M059J (cell line): ENCODE results near the gene SLC12A4. TPM values are rescaled to one million over a fixed set of nuclear protein-coding genes. Genes with fewer than 3 reads are reported as not detected.
A peak's percentile ranks its signal among the peaks of the same experiment; 100 is the strongest.
"Not testable (repeated sequence)": the region's sequence is repeated elsewhere in the genome, so short reads cannot be mapped to it uniquely, and the experiment has no call there.

ENCODE experiments used
- DNase-seq: peaks from one replicate; pipeline ENCODE4 v3.0.0-alpha.2; 2012; ENCODE audit warnings: low read depth
- total RNA-seq: library from RNA; depleted of rRNA; stranded (reverse); fragments of >200 nt; shearing (Covaris generic); gene quantifications from 2 replicates; pipeline ENCODE4 v1.2.3, GENCODE V29; 2014

The SLC12A4 gene
- total RNA-seq, 1 experiment from 2014 or later: 30.7 TPM

DNA sequence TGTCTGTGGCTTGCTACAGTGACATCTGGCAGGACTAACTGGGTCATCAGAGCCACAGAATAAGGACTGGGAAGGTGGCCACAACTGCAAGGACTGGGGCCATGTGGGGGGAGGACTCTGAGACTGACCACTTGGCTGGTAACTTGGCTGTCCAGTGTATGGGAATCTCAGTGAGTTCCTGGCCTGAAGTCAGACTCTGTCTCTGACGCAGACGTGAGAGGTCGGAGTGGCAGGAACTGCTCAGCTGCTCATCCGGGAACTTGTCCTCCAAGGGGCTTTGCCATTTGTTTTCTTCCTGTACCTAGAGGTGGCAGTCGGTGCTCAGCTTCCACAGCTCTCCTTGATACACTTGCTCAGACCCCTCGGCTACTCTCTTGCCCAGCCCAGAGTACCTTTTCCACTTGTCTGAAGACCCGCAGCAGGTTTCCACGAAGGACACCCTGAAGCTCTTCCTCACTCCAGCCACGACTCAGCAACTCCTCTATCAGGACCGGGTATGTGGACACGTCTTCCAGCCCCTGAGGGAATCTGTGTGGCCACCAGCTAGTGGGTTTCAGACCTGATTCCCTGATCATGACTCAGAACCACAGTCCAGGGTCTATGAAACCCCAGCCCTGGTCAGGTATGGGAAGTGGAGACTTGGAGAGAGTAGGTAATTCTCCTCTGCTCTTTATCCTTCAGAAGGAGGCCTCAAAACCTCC is 19.2 kb upstream of the SLC12A4 start:
- DNase-seq: peak; percentile 89

DNA sequence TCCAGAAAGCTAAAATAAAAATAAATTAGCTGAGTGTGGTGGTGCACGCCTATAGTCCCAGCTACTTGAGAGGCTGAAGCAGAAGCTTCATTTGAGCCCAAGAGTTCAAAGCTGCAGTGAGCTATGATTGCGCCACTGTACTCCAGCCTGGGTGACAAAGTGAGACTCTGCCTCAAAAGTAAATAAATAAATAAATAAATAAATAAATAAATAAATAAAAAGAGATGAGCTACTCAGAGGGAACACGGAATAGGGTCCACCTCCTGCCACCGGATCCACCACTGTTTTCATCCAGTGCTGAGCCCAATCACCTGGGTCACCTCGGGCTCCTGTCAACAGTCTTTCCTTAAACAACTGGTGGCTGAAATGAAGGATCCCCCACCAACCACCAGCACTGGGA is 18.5 kb upstream of the SLC12A4 start:
- DNase-seq: no peak

DNA sequence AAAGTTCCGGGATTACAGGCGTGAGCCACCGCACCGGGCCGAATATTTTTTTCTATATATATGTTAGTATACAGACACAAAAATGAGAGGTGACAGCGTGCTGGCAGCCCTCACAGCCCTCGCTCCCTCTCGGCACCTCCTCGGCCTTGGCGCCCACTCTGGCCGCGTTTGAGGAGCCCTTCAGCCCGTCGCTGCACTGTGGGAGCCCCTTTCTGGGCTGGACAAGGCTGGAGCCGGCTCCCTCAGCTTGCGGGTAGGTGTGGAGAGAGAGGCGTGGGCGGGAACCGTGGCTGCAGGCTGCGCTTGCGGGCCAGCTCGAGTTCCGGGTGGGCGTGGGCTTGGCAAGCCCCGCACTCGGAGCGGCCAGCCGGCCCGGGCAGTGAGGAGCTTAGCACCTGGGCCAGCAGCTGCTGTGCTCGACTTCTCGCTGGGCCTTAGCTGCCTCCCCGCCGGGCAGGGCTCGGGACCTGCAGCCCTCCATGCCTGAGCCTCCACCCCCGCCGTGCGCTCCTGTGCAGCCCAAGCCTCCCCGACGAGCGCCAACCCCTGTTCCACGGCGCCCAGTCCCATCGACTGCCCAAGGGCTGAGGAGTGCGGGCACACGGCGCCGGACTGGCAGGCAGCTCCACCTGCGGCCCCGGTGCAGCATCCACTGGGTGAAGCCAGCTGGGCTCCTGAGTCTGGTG is 13.7 kb upstream of the SLC12A4 start:
- no peak for DNase-seq

DNA sequence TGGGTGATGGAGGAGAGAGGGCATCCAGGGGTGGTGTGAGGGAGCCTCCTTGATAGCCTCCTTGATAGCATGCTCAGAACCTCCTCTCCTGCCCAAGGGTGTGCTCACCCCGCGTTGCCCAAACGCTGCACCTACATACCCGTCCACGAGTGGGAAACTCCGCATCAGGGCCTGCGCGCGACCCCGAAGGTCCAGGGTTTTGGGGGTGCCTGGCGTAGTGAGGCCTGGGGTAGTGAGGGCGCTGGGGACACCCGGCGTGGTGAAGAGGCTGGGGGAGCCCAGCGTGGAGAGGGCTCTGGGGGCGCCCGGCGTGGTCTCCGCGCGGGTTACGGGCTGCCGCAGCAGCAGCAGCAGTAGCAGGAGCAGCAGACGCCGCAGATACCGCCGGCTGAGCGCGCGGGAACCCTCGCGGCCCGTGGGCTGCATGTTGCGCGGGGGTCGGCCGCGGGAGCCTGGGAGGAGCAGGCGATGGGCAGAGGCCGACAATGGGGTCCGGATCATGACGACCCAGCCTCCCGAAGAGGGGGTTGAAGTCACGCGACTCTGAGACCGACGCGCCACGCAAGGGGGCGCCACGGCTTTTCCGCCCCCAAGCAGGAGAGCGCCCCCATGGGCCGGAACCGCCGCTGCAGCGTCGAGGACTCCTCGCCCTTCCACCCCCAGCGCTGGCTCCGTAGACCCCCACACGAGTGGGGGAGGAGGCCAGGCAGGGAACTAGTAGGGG is 11.7 kb upstream of the SLC12A4 start, which contains the start of gene DPEP3:
TSS of gene DPEP3 (minus strand) at position 545 of the 724 bp plus-strand sequence. CDS start at position 426, 119 bp downstream.
- DNase-seq: no peak

DNA sequence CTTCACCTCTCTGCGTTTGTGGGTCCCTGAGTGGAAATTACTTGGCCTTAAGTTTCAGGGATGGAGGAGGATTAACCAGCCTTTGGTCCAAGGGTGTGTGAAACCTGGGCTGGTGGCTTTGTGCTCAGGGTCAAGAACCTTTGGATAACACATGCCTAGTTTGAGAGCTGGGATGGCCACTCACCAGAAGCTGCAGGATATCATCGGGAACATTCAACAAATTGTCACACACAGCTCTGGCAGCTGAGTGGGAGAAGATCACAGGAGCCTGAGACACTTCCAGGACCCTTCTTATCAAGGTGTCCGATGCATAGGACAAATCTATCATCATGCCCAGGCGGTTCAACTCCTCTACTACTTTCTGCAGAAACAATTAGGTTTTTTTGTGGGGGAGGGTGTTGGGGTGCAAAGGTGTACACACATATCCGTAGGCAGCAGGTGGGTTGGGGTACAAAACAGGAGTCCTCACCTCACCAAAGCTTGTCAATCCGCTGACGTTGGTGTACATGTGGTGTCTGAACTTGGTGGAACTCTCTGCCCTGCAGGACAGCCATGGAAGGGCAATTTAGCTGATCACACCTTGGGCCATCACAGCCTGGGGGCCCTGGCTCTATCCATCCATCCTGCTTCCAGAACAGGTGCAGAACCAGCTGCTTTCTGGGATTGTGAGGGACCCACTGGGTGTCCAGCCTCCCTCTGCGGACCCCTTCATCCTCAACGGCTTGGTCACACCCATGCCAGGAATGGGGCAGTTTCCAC is 9.2 kb upstream of the SLC12A4 start:
- DNase-seq: no peak

DNA sequence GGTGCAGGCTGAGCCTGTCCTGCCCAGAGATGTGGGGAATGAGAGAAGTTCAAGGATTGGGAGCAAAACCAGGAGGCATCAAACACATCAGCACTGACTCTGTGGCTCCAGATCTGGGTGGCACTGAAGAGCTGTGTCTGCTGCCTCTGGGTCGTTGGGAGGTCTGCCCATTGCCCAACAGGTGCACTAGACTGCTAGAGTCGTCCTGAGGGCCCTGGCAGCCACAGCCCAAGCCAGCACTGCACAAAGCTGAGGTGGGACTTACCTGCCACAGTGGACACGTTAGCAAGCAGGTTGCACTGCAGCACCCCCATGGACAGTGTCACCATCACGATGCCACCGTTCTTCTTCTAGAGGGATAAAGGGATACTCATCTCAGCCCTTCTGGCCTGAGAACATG is 8.6 kb upstream of the SLC12A4 start:
- DNase-seq: no peak

DNA sequence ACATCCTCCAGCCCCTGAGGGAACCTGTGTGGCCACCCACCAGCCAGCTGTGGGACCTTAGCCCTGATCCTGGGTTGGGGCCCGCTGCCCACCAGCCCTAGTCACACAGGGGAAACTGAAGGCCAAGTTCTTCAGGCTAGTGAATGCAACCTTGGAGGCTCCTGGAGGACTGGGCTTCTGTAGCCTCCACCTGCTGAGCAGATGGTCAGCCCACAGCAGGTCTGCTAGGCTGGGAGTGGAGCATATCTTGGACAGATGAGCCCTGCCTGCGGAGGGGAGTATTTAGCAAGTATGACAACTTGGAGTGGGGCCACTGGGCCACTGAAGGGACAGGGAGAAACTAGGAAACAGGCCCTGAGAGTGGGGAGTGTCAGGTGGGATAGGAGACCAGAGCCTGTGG is 7.8 kb upstream of the SLC12A4 start:
- DNase-seq: no peak

DNA sequence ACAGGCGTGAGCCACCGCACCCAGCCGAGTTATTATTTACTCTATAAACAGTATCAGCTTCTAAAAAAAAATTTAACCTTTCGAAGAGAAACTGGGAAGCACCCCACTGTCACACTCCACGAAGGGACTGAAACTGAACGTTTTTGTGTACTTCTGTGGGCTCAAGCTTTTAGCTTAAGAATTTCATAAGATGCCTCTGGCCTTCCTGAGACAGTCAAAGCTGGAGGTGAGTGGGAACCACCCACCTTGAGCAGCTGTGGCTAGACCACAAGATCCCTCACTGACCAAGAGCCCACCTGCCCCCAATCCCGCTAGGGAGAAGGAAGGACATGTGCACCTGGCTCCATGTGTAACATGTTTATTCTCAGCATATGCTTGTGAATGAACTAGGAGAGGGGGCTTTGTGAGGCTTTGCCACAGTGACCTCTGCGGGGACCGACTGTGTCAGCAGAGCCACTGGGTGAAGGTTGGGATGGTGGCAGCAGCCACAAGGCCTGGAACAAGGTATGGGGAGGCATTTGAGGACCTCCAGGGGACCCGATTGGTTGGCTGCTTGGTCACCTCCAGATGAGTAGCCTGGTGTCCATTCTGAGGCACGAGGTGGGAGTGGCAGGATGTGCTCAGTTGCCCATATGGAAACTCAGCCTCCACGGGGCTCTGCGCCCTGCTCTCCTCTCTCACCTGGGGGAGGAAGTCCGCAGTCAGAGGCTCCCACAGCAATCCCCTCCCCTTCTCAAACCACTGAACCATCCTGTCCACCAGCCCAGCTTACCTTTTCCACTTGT is 7.1 kb upstream of the SLC12A4 start:
- DNase-seq: no peak

DNA sequence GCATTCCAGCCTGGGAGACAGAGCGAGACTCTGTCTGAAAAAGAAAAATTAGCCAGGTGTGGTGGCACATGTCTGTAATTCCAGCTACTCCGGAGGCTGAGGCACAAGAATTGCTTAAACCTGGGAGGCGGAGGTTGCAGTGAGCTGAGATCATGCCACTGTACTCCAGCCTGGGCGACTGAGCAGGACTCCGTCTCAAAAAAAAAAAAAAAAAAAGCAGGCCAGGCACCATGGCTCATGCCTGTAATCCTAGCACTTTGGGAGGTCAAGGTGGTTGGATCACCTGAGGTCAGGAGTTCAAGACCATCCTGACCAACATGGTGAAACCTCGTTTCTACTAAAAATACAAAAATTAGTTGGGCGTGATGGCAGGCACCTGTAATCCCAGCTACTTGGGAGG is 3.8 kb upstream of the SLC12A4 start:
- not testable (repeated sequence) for DNase-seq

DNA sequence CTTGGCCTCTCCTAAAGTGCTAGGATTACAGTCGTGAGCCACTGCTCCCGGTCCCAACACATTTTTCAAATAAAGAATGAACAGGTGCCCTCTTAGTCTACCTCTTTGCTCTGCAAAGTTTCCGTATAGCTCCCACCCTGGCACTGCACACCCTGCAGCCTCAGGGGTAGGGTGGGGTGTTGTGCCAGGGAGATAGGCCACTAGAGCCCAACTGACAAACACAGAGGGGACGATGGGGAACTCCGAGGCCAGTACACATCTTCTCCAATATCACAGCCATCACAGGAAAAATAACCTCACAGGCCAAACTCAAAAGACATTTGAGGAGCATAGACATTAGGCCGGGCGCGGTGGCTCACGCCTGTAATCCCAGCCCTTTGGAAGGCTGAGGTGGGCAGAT is 2.7 kb upstream of the SLC12A4 start:
- no peak for DNase-seq

DNA sequence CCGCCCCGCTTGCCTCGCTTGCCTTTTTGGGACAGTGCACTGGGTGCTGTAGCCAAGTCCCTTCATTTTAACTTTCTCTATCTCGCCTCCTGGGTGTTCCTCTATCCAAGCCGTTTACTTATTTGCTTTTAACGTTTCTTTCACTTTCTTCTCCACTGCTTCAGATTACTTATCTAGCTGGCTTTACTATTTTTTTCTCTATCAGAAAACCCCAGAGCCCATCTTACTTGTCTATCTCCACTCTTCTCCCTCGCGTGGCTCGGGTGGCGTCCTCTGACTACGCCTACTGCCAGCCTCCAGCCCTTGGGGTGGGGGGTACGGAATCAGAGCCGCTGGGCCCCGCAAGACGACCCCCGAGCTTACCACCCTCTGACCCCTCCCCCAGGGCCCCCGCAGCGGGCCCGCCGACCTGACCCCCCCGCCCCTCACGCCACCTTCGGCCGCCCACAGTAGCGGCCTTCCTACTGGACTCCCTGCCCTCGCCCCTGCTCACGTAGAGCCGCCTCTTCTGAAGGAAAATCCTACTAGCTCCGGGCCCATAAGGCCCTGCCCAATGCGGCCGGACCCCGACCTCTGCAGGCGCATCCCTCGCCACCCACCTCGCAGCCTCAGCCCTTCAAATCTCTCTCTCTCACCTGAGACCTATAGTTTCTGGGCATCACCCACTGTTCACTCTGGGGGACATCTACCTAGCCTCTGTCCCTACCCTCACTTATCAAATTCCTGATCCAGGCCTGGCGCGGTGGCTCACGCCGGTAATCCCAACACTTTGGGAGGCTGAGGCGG is 1.0 kb upstream of the SLC12A4 start:
- DNase-seq: peak; percentile 22

DNA sequence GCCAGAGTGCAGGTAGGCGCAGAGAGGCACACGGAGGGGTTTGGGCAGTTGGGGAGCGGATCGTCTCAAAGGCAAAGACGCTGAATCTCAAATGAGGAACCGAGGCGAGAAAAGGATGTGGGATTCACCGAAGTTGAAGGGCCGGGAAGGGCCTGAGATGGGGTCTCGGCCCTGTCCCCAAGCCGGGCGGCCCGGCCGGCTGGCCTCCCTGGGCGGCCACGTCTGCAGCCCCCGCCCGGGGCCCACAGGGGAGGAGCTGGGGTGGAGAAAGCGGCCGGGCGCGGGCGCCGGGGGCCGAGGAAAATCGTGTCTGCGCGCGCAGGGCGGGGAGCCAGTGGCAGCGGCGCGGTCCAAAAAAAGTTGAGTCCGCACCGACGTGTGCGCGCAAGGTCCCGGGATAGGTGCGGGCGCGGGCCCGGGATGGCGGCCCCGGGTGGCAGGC is 458 bp downstream of the SLC12A4 start:
- DNase-seq: peak; percentile 46

DNA sequence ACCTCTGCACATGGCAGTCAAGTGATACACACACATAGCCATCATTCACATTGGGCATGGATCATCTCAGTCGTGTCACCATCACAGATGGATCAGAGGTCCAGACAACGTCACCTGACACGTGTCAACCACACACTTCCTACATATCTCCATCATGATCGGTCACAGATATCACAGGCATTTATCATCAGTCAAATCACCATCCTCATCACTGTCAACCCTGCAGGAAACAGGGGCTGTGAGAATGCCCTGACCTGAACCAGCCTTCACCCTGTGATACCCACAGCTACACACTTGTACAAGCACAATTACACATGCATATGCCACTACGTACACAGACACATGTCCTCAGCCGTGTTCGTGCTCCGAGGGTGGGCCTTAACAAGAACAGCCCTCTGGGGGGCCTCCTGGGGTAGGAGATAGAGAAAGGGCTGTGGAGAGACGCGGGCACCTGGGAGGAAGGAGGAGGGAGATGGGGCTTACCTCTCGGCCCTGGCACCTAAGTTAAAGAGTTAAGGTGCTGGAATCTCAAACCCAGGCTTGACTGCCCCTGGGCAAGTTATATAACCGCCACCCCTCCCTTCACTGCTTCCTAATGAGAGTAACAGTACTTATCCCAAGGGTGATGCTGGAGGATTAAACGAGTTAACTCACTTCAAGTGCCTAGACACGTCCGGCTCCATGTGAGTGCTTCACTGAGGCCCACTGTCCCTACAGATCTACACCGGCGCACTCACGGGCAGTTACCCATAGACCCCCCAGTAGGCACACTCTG is 1.1 kb downstream of the SLC12A4 start:
- peak; percentile 41 for DNase-seq

DNA sequence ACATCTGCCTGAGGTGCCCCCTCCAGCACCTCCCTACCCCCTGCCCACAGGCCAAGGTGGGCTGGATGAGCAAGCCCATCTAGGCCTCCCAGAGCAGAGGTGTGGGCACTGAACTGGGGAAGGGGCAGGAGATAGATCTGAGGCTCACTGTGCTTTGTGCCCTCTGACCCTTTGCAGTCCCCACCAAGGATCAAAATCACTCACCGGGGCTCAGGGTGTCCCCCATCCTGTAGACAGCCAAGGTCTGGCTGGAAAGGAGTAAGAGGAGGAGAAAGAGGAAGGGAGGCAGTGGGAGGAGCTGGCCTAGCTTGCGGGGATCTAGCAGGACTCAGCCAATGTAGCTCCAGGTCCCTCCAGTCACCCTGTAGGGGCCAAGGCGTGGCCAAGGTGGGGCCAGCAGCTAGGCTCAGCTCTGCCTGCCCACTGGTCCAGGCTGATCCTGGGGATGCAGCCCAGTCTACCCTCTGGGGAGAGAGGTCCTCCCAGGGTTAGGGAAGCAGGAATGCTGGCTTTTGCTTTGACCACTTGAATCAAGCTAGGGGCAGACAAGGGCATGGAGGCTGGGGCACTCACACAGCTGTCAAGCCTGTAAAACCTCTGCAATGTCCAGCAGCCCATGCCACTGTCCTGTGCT is 1.8 kb downstream of the SLC12A4 start:
- no peak for DNase-seq

DNA sequence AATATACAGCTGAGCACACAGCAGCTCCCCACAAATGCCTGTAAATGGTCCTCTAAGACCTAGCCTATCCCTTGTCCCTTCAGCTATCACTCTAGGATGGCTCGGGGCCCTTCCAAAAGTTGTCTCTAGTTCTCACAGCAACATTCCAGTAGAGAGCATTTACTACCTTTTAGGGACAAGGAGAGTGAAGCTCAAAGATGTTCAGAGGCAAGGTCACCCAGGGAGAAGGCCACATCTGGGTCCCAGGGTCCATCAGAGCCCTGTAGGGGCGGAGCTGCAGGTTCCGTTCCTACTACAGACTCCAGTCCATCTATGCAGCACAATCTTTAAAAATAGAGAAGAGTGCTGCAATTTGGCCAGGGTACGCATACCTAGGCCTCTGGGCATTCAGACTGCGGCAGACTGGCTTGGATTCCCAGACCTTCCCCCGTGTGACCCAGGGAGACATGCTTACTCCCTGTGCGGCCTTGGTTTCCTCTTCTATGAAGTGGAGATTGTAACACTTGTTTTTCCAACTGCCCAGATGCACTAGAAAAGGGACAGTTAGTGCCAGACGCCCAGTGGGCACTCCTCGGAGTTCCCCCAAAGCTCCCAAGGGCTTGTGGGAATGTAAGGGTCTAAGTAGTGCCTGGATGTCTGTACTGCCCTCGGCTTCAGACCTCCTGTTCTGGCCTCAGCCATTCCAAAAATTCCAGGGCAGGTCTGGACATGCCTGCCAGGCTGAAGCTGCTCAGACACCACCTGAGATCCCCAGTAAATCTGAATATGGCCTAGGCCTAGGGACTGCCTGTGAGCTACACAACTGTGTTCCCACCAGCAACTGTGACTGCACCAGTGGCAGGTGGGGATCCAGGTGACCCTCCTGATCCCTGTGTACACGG is 2.5 kb downstream of the SLC12A4 start:
- no peak for DNase-seq

DNA sequence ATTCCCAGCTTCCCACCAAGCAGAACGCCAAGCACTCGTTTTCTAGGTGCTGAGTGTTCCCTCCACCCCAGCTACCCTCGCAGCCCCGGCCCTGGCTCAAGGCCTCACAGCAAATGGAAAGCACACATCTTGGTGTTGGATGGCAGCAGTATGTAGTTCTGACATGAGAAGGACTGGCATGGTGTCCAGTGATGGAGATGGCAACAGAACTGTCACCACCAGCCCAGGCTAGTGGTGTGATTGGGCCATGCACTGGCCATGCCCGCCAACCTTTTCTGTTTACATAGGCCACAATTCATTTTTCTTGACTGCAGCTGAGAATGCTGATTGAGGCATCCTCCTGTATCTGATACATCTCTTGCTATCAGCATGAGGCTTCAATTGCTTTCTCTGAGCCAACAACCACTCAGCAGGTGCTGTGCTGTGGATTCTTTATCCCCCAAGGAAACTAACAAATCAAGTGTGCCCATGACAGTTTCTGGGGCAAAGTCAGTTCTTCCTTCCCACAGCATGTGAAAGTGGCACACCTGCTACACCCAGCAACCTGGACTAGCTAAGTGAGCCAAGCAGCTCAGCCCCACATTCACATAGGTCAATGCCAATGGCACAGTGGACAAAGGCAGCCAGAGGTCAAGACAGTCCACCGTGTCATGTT is 3.8 kb downstream of the SLC12A4 start:
- DNase-seq: no peak

DNA sequence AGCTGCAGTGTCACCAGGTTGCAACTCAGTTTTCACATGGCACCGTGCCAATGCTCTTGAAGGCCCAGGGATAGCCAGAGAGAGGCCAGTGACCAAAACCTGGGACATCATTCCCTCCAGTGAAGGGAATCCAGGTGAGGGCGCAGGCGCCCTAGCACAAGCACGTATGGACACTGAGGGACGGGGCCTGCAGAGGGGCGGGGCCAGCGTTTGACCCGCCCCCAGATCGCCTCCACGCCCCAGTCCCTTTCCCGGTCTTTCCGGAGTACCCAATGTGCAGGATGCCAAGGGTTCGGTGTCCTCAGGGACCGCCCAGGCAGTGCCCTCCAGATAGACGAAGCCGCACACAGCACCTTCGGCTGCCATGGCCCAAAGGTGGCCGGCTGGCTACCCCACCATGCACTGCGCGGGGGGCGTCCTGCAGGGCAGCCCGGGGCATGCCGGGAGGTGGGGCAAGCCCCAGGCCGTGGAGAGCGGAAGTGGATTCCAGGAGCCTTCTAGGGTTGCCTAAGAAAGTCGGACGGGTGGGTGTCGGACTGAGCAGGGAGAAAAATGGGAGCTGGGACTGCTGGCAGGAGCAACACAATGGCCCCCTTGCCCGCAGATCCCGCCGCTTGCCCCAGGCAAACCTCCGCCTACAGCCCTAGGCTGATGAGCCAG is 4.6 kb downstream of the SLC12A4 start:
- DNase-seq: no peak
